IPS-20b (cell line): Measurements from ENCODE around the gene ATP13A3.
A peak's percentile ranks its signal among the peaks of the same experiment; 100 is the strongest.
"Not testable (repeated sequence)": the region's sequence is repeated elsewhere in the genome, so short reads cannot be mapped to it uniquely, and the experiment has no call there.

Source experiments
- H3K27ac ChIP-seq: one replicate; pipeline ENCODE4 v1.5.1; 2013; ENCODE audit warnings: low read length
- H3K27me3 ChIP-seq: 2 replicates; pipeline ENCODE4 v1.6.1; 2013; ENCODE audit warnings: mild to moderate bottlenecking, low read length, inconsistent platforms; ENCODE audit not compliant: insufficient read depth
- H3K36me3 ChIP-seq: 2 replicates; pipeline ENCODE4 v1.6.1; 2013; ENCODE audit warnings: low read depth, mild to moderate bottlenecking, inconsistent platforms, low read length, moderate library complexity; ENCODE audit not compliant: insufficient read depth
- H3K4me1 ChIP-seq: 2 replicates; pipeline ENCODE4 v1.6.1; 2013; ENCODE audit warnings: mild to moderate bottlenecking, control low read depth, inconsistent platforms, low read length, moderate library complexity; ENCODE audit not compliant: insufficient read depth
- H3K4me3 ChIP-seq: 2 replicates; pipeline ENCODE4 v1.5.1; 2013; ENCODE audit warnings: mild to moderate bottlenecking, low read length, inconsistent platforms
- H3K9ac ChIP-seq: 2 replicates; pipeline ENCODE4 v1.6.1; 2013; ENCODE audit warnings: low read depth, mild to moderate bottlenecking, inconsistent platforms, low read length, moderate library complexity
- H3K9me3 ChIP-seq: 2 replicates; pipeline ENCODE4 v1.6.1; 2013; ENCODE audit warnings: mild to moderate bottlenecking, low read depth, low read length, inconsistent platforms; ENCODE audit not compliant: insufficient read depth

ATP13A3 gene

GRCh38 chr3:194496217-194496919 is 9.6 kb upstream of the ATP13A3 start:
- Histone ChIP-seq H3K27me3 (no peaks in the 10 kb centered on the region), H3K4me1 (no peaks in the 10 kb centered on the region), H3K36me3 (no peaks in the 10 kb centered on the region), H3K9me3 (no peaks in the 10 kb centered on the region), H3K27ac (no peak overlapping the region), H3K9ac (no peak overlapping the region), H3K4me3 (no peak overlapping the region)

GRCh38 chr3:194494951-194495374 is 8.2 kb upstream of the ATP13A3 start:
- Histone ChIP-seq H3K36me3 (no peaks in the 10 kb centered on the region), H3K27ac (no peak overlapping the region), H3K4me3 (no peak overlapping the region), H3K4me1 (no peaks in the 10 kb centered on the region; the same call in 1 of the 2 replicates), H3K9ac (no peak overlapping the region), H3K27me3 (no peaks in the 10 kb centered on the region), H3K9me3 (no peaks in the 10 kb centered on the region)

- H3K27me3 ChIP-seq, H3K36me3 ChIP-seq, H3K27ac ChIP-seq, H3K9ac ChIP-seq, H3K4me1 ChIP-seq, H3K9me3 ChIP-seq, H3K4me3 ChIP-seq: not testable (repeated sequence)
These were observed 7.5 kb upstream of the ATP13A3 start for GRCh38 chr3:194493995-194494927.

GRCh38 chr3:194492001-194492400 is 5.2 kb upstream of the ATP13A3 start:
- H3K27me3 ChIP-seq, result no peaks in the 10 kb centered on the region
- no peak overlapping the region for H3K9ac ChIP-seq
- no peaks in the 10 kb centered on the region for H3K9me3 ChIP-seq
- no peak overlapping the region for H3K4me3 ChIP-seq
- no peaks in the 10 kb centered on the region for H3K36me3 ChIP-seq
- H3K27ac ChIP-seq, result no peak overlapping the region
- peaks cover 5% of the 10 kb centered on the region; the same call in 1 of the 2 replicates for H3K4me1 ChIP-seq

GRCh38 chr3:194489736-194490612 is 3.2 kb upstream of the ATP13A3 start:
- no peak overlapping the region for H3K27ac ChIP-seq

GRCh38 chr3:194488055-194488742 is 1.4 kb upstream of the ATP13A3 start:
- Histone ChIP-seq H3K27ac (no peak overlapping the region), H3K27me3 (no peaks in the 10 kb centered on the region), H3K9me3 (no peaks in the 10 kb centered on the region), H3K36me3 (peaks cover 10% of the 10 kb centered on the region), H3K4me3 (peak overlapping the region; percentile 58; the same call in 1 of the 2 replicates), H3K9ac (peak overlapping the region; percentile 33; the same call in 1 of the 2 replicates), H3K4me1 (peaks cover 5% of the 10 kb centered on the region)

More at GRCh38 chr3:194489736-194490612, 3.2 kb upstream of the ATP13A3 start:
- Histone ChIP-seq H3K27me3 (no peaks in the 10 kb centered on the region), H3K4me1 (peaks cover 5% of the 10 kb centered on the region), H3K4me3 (no peak overlapping the region), H3K36me3 (no peaks in the 10 kb centered on the region), H3K9me3 (no peaks in the 10 kb centered on the region), H3K9ac (0 out of 2 replicates have a peak overlapping the region, but pooled peaks have one; percentile 15)

GRCh38 chr3:194487289-194488054 is 670 bp upstream of the ATP13A3 start:
- H3K9ac ChIP-seq, result peak overlapping the region; percentile 33; the same call in 1 of the 2 replicates
- peak overlapping the region; percentile 58; the same call in 1 of the 2 replicates for H3K4me3 ChIP-seq
- no peaks in the 10 kb centered on the region for H3K9me3 ChIP-seq
- H3K36me3 ChIP-seq, result peaks cover 10% of the 10 kb centered on the region
- peaks cover 5% of the 10 kb centered on the region for H3K4me1 ChIP-seq
- no peaks in the 10 kb centered on the region for H3K27me3 ChIP-seq
- H3K27ac ChIP-seq, result no peak overlapping the region

- Histone ChIP-seq H3K36me3 (peaks cover 10% of the 10 kb centered on the region), H3K27ac (no peak overlapping the region), H3K27me3 (no peaks in the 10 kb centered on the region), H3K4me1 (peaks cover 5% of the 10 kb centered on the region), H3K4me3 (peak overlapping the region; percentile 84), H3K9ac (peak overlapping the region; percentile 84), H3K9me3 (no peaks in the 10 kb centered on the region)
These were observed 792 bp downstream of the ATP13A3 start for GRCh38 chr3:194485881-194486539.

- Histone ChIP-seq H3K27me3 (no peaks in the 10 kb centered on the region), H3K9ac (peak overlapping the region; percentile 84; the same call in 1 of the 2 replicates), H3K4me3 (peak overlapping the region; percentile 84), H3K4me1 (peaks cover 5% of the 10 kb centered on the region), H3K27ac (no peak overlapping the region), H3K36me3 (peaks cover 10% of the 10 kb centered on the region), H3K9me3 (no peaks in the 10 kb centered on the region)
These were observed 1.3 kb downstream of the ATP13A3 start for GRCh38 chr3:194485468-194485880.

GRCh38 chr3:194484614-194485013 is 2.2 kb downstream of the ATP13A3 start:
- Histone ChIP-seq H3K4me1 (peaks cover 3% of the 10 kb centered on the region), H3K27me3 (no peaks in the 10 kb centered on the region), H3K4me3 (no peak overlapping the region), H3K9ac (no peak overlapping the region), H3K27ac (no peak overlapping the region), H3K36me3 (peaks cover 10% of the 10 kb centered on the region), H3K9me3 (no peaks in the 10 kb centered on the region)
